ENCODE data around the gene SLC6A18.

Gene SLC6A18

DNA sequence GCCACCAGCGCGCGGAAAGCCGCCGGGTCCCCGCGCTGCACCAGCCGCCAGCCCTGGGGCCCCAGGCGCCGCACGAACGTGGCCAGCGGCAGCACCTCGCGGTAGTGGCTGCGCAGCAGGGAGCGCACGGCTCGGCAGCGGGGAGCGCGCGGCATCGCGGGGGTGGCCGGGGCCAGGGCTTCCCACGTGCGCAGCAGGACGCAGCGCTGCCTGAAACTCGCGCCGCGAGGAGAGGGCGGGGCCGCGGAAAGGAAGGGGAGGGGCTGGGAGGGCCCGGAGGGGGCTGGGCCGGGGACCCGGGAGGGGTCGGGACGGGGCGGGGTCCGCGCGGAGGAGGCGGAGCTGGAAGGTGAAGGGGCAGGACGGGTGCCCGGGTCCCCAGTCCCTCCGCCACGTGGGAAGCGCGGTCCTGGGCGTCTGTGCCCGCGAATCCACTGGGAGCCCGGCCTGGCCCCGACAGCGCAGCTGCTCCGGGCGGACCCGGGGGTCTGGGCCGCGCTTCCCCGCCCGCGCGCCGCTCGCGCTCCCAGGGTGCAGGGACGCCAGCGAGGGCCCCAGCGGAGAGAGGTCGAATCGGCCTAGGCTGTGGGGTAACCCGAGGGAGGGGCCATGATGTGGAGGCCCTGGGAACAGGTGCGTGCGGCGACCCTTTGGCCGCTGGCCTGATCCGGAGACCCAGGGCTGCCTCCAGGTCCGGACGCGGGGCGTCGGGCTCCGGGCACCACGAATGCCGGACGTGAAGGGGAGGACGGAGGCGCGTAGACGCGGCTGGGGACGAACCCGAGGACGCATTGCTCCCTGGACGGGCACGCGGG is 69.9 kb downstream of the SLC6A18 start, which contains the start of gene TERT:
TERT (minus strand) TSS at position 234 of the 815 bp plus-strand sequence; CDS start at position 155, 79 bp downstream.
- DNase-seq = no peak

DNA sequence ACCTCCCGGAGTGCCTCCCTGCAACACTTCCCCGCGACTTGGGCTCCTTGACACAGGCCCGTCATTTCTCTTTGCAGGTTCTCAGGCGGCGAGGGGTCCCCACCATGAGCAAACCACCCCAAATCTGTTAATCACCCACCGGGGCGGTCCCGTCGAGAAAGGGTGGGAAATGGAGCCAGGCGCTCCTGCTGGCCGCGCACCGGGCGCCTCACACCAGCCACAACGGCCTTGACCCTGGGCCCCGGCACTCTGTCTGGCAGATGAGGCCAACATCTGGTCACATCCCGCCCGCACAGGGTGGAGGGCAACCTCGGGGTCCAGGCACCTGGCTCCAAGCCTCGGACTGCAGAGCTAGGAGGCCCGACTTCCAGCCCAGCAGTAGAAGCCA is 70.5 kb downstream of the SLC6A18 start:
- DNase-seq = no peak

Data from kidney glomerular epithelial cell (primary cell).